GM23338 (cell line): ENCODE measurements around the gene ARRB1. TPM values are rescaled to one million over a fixed set of nuclear protein-coding genes. Genes with fewer than 3 reads are reported as not detected.

Experiments
- ATAC-seq: fragments of 200-7000 bp; cut with Tn5 transposase; 3 replicates; pipeline ENCODE4 v1.9.1; 2020
- DNase-seq: peaks from one replicate; pipeline ENCODE4 v3.0.0-alpha.2; 2015; ENCODE audit warnings: low spot score
- H2AFZ ChIP-seq: fragments of 200-600 bp; sonication (generic); 2 replicates; pipeline ENCODE4 v1.8.0; 2016; ENCODE audit warnings: antibody characterized with exemption, mild to moderate bottlenecking, moderate library complexity
- H3F3A ChIP-seq: fragments of 200-600 bp; sonication (generic); replicated peaks from 2 replicates; pipeline ENCODE4 v1.8.0; 2017; ENCODE audit warnings: antibody characterized with exemption, mixed run types, low read depth
- H3K27ac ChIP-seq: fragments of 200-600 bp; sonication (generic); 2 replicates; pipeline ENCODE4 v1.6.1; 2016; ENCODE audit warnings: low read depth
- H3K27me3 ChIP-seq: fragments of 200-600 bp; sonication (generic); 2 replicates; pipeline ENCODE4 v1.8.0; 2016; ENCODE audit warnings: mild to moderate bottlenecking, mixed run types, moderate library complexity; ENCODE audit not compliant: insufficient read depth
- H3K36me3 ChIP-seq: fragments of 200-600 bp; sonication (generic); 2 replicates; pipeline ENCODE4 v1.8.0; 2016; ENCODE audit warnings: mild to moderate bottlenecking; ENCODE audit not compliant: insufficient read depth
- H3K4me1 ChIP-seq: fragments of 200-600 bp; sonication (generic); 2 replicates; pipeline ENCODE4 v1.8.0; 2016; ENCODE audit warnings: mild to moderate bottlenecking, moderate library complexity; ENCODE audit not compliant: insufficient read depth
- H3K4me2 ChIP-seq: fragments of 200-600 bp; sonication (generic); 2 replicates; pipeline ENCODE4 v1.7.1; 2017; ENCODE audit warnings: mixed run types
- H3K4me3 ChIP-seq: fragments of 200-600 bp; sonication (generic); 2 replicates; pipeline ENCODE4 v1.6.1; 2016; ENCODE audit warnings: mixed run types
- H3K79me2 ChIP-seq: fragments of 200-600 bp; sonication (generic); replicated peaks from 2 replicates; pipeline ENCODE4 v1.8.0; 2017; ENCODE audit warnings: mild to moderate bottlenecking; ENCODE audit not compliant: insufficient read depth
- H3K9me2 ChIP-seq: fragments of 200-600 bp; sonication (generic); 2 replicates; pipeline ENCODE4 v1.8.0; 2017; ENCODE audit not compliant: insufficient read depth
- H4K20me1 ChIP-seq: fragments of 200-600 bp; sonication (generic); replicated peaks from 2 replicates; pipeline ENCODE4 v1.8.0; 2017; ENCODE audit warnings: mild to moderate bottlenecking; ENCODE audit not compliant: insufficient read depth
- H3K27ac Mint-ChIP-seq: 2 replicates; pipeline ENCODE4 v1.8.0; 2020; ENCODE audit warnings: inconsistent platforms, mild to moderate bottlenecking, moderate library complexity, mixed read lengths
- H3K27me3 Mint-ChIP-seq: 3 replicates; pipeline ENCODE4 v1.8.0; 2022; ENCODE audit warnings: low read depth, mild to moderate bottlenecking, moderate library complexity, mixed read lengths, inconsistent platforms; ENCODE audit not compliant: insufficient read depth, poor library complexity
- H3K36me3 Mint-ChIP-seq: 3 replicates; pipeline ENCODE4 v1.8.0; 2021; ENCODE audit warnings: low read depth, mild to moderate bottlenecking, inconsistent platforms, moderate library complexity, mixed read lengths
- H3K4me1 Mint-ChIP-seq: 3 replicates; pipeline ENCODE4 v1.8.0; 2020; ENCODE audit warnings: mild to moderate bottlenecking, inconsistent platforms, mixed read lengths
- H3K4me3 Mint-ChIP-seq: 3 replicates; pipeline ENCODE4 v1.8.0; 2021; ENCODE audit warnings: moderate library complexity, mild to moderate bottlenecking, inconsistent platforms, mixed read lengths
- H3K9me3 Mint-ChIP-seq: 3 replicates; pipeline ENCODE4 v1.8.0; 2020; ENCODE audit warnings: moderate library complexity, mild to moderate bottlenecking, inconsistent platforms, mixed read lengths
- CTCF ChIP-seq, 2 experiments: fragments of 200-600 bp in 1 of 2; sonication (generic) in 1 of 2; conservative IDR thresholded peaks; 2 replicates each; pipeline versions ENCODE4 v1.5.1 to v1.6.1; 2016 to 2017; ENCODE audit warnings: antibody characterized with exemption in 2 of 2, low read depth in 2 of 2, mild to moderate bottlenecking in 2 of 2, moderate library complexity in 1 of 2
- EZH2 ChIP-seq: fragments of 200-600 bp; sonication (generic); IDR thresholded peaks from one replicate; pipeline ENCODE4 v1.8.0; 2017; ENCODE audit warnings: antibody characterized with exemption, mild to moderate bottlenecking, low read depth; ENCODE audit not compliant: unreplicated experiment
- REST ChIP-seq: IDR thresholded peaks from one replicate; pipeline ENCODE4 v1.6.1; 2018; ENCODE audit warnings: antibody characterized with exemption; ENCODE audit not compliant: unreplicated experiment
- STAT1 ChIP-seq: IDR thresholded peaks from one replicate; pipeline ENCODE4 v1.6.1; 2016; ENCODE audit warnings: antibody characterized with exemption; ENCODE audit not compliant: unreplicated experiment
- ZNF114 ChIP-seq: fragments of 250-450 bp; sonication (Bioruptor Pico); IDR thresholded peaks from 2 replicates; pipeline ENCODE4 v1.5.0; 2020; ENCODE audit warnings: mild to moderate bottlenecking, moderate library complexity
- ZNF331 ChIP-seq: fragments of 250-450 bp; sonication (Bioruptor Pico); IDR thresholded peaks from 2 replicates; pipeline ENCODE4 v1.5.0; 2020; ENCODE audit warnings: low read depth, mild to moderate bottlenecking, moderate library complexity
- polyA plus RNA-seq: library from polyadenylated mRNA; unstranded; fragments of >200 nt; fragmentation: Nextera tagmentation; extraction: Ambion mirVana; gene quantifications from 2 replicates; pipeline ENCODE4 v1.2.1, GENCODE V29; 2016
- total RNA-seq: library from RNA; depleted of rRNA; stranded (reverse); fragments of >200 nt; shearing (Covaris generic); gene quantifications from 2 replicates; pipeline ENCODE4 v1.2.3, GENCODE V29; 2014

Gene ARRB1
- total and polyA plus RNA-seq, 2 experiments from 2014 or later: 6.3 to 11.1 TPM

- H3K36me3 Mint-ChIP-seq: peaks cover 85% of the 10 kb centered on the region
- Histone ChIP-seq H3K79me2 (no peaks in the 10 kb centered on the region), H3F3A (no peaks in the 10 kb centered on the region), H2AFZ (no peak overlapping the region), H4K20me1 (no peaks in the 10 kb centered on the region), H3K27ac (no peak overlapping the region), H3K4me3 (no peak overlapping the region), H3K4me2 (no peak overlapping the region), H3K4me1 (peaks cover 5% of the 10 kb centered on the region; the same call in 1 of the 2 replicates), H3K27me3 (no peaks in the 10 kb centered on the region), H3K9me2 (no peaks in the 10 kb centered on the region), H3K36me3 (no peaks in the 10 kb centered on the region)
- no peak for TF ChIP-seq REST
- no peak for TF ChIP-seq ZNF331 (CRISPR knock-in tag)
- no peak for TF ChIP-seq ZNF114 (CRISPR knock-in tag)
- TF ChIP-seq EZH2: no peak
- H3K27me3 Mint-ChIP-seq: peaks cover 15% of the 10 kb centered on the region
- H3K4me1 Mint-ChIP-seq: peaks cover 35% of the 10 kb centered on the region
- no peak for DNase-seq
- no peaks in the 10 kb centered on the region for H3K9me3 Mint-ChIP-seq
- H3K4me3 Mint-ChIP-seq: no peak overlapping the region
- ATAC-seq: no peak
- H3K27ac Mint-ChIP-seq: no peak overlapping the region
Measured at GRCh38 chr11:75280770-75281468, 70.5 kb downstream of the ARRB1 start.

- TF ChIP-seq STAT1 (no peak), ZNF331 (CRISPR knock-in tag) (no peak), CTCF (conservative IDR thresholded peaks at IDR 0.05; ENCODE audit: low read depth in 2 of 2) (peak; percentile 81 to 99)
- Mint-ChIP-seq H3K9me3 (no peaks in the 10 kb centered on the region), H3K36me3 (peaks cover 89% of the 10 kb centered on the region), H3K27ac (no peak overlapping the region), H3K27me3 (peaks cover 15% of the 10 kb centered on the region), H3K4me3 (no peak overlapping the region), H3K4me1 (peaks cover 39% of the 10 kb centered on the region)
- H3K4me1 ChIP-seq: peaks cover 5% of the 10 kb centered on the region; the same call in 1 of the 2 replicates
- ATAC-seq (peak; percentile 98), DNase-seq (peak; percentile 92)
- no peaks in the 10 kb centered on the region for H3K36me3 ChIP-seq
- H4K20me1 ChIP-seq: no peaks in the 10 kb centered on the region
- no peaks in the 10 kb centered on the region for H3K9me2 ChIP-seq
- H3K79me2 ChIP-seq: no peaks in the 10 kb centered on the region
- no peak overlapping the region for H3K4me2 ChIP-seq
- H3K27ac ChIP-seq: no peak overlapping the region
- no peaks in the 10 kb centered on the region for H3F3A ChIP-seq
- H3K4me3 ChIP-seq: no peak overlapping the region
- H3K27me3 ChIP-seq: no peaks in the 10 kb centered on the region
- no peak overlapping the region for H2AFZ ChIP-seq
Measured at GRCh38 chr11:75280227-75280701, 71.2 kb downstream of the ARRB1 start.
